Measurements from ENCODE around the gene OR2L13. TPM values are rescaled to one million over a fixed set of nuclear protein-coding genes. Genes with fewer than 3 reads are reported as not detected.

OR2L13 gene
- total RNA-seq, 1 experiment from 2014 or later, result not detected

DNA sequence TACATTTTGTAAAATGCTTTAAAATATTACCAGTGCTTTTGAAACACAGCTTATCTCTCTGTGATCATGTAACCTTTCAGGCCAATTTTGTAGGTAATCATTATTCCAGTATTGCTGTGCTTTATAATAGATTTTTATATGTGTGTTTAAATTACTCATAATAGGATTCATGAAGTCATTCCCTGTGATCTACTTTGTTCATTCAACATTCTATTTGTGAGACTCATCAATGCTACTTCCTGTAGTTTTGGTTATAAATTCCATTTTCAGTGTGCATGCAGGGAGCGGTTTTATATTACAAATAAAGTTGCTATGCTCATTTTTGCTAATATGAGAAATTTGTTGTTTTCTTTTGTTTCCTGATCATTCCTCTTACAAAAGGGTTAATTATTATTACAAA, 45.9 kb downstream of the OR2L13 start (continued):
- TF ChIP-seq, protein P1, sequence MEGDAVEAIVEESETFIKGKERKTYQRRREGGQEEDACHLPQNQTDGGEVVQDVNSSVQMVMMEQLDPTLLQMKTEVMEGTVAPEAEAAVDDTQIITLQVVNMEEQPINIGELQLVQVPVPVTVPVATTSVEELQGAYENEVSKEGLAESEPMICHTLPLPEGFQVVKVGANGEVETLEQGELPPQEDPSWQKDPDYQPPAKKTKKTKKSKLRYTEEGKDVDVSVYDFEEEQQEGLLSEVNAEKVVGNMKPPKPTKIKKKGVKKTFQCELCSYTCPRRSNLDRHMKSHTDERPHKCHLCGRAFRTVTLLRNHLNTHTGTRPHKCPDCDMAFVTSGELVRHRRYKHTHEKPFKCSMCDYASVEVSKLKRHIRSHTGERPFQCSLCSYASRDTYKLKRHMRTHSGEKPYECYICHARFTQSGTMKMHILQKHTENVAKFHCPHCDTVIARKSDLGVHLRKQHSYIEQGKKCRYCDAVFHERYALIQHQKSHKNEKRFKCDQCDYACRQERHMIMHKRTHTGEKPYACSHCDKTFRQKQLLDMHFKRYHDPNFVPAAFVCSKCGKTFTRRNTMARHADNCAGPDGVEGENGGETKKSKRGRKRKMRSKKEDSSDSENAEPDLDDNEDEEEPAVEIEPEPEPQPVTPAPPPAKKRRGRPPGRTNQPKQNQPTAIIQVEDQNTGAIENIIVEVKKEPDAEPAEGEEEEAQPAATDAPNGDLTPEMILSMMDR (IDR thresholded peaks at IDR 0.05 in 2 of 3, conservative IDR thresholded peaks at IDR 0.05 in 1 of 3; ENCODE audit: borderline replicate concordance in 1 of 3, insufficient read depth in 1 of 3, low read depth in 2 of 3, low read length in 2 of 3), result no peak
- no peak for TF ChIP-seq ELF1 (IDR thresholded peaks at IDR 0.05; ENCODE audit: borderline replicate concordance, low read depth)

DNA sequence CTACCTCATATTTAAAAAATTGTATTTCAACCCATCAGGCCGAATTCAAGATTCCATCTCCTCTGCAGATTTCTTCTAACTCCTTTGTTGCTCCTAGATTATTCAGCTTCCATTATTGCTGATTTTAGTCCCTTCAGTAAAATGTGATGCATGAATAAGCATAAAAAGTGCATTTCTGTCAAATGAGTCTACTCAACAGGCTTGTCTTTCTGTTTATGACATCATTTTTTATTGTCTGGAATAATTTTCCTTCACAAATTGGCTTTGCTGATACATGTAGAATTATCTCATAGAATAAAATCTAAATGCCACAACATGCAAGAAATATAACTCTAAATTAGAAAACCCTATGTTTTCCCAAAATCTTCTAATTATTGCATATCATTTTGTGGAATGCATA, 48.3 kb downstream of the OR2L13 start:
- Histone ChIP-seq H3K4me3 (replicated peaks in 1 of 2; ENCODE audit: low read depth in 1 of 2, low read length in 2 of 2) (no peak overlapping the region), H3K4me2 (ENCODE audit: low read length) (no peak overlapping the region), H3K9me3 (ENCODE audit: control insufficient read depth in 1 of 2, insufficient read depth in 1 of 2, low read depth in 1 of 2, low read length in 2 of 2) (peaks cover 0 to 6% of the 10 kb centered on the region in 2 experiments; a peak in 2 of 4 replicates), H3K9me2 (ENCODE audit: insufficient read depth) (no peaks in the 10 kb centered on the region), H3K36me3 (ENCODE audit: control insufficient read depth in 1 of 2, insufficient read depth in 2 of 2, low read length in 2 of 2) (no peaks in the 10 kb centered on the region), H3K4me1 (ENCODE audit: control insufficient read depth in 1 of 2, insufficient read depth in 2 of 2, low read length in 2 of 2) (no peaks in the 10 kb centered on the region), H3K27me3 (ENCODE audit: insufficient read depth, low read length) (no peaks in the 10 kb centered on the region), H4K20me1 (ENCODE audit: insufficient read depth) (no peaks in the 10 kb centered on the region), H2AFZ (ENCODE audit: low read depth, low read length, poor library complexity, severe bottlenecking) (no peak overlapping the region), H3K79me2 (ENCODE audit: insufficient read depth, low read length) (no peaks in the 10 kb centered on the region), H3K9ac (ENCODE audit: low read length) (no peak overlapping the region), H3K27ac (ENCODE audit: low read depth, low read length) (no peak overlapping the region)
- RAD21 ChIA-PET (ENCODE audit: low non-redundant PET in 1 of 2, low total read pairs in 2 of 2, uncharacterized antibody in 2 of 2, unreplicated experiment in 2 of 2), result no interaction called here
- DNase-seq (ENCODE audit: low read depth, low spot score) (no peak), ATAC-seq (no peak)
- TF ChIP-seq CBX3 (IDR thresholded peaks at IDR 0.05; ENCODE audit: low read depth), result no peak
- TF ChIP-seq, protein P1 (IDR thresholded peaks at IDR 0.05 in 2 of 3, conservative IDR thresholded peaks at IDR 0.05 in 1 of 3; ENCODE audit: borderline replicate concordance in 1 of 3, insufficient read depth in 1 of 3, low read depth in 2 of 3, low read length in 2 of 3), result no peak
- no peak for TF ChIP-seq SIN3A (IDR thresholded peaks at IDR 0.05; ENCODE audit: low read depth)
- no peak for TF ChIP-seq TCF7L2 (IDR thresholded peaks at IDR 0.05; ENCODE audit: borderline replicate concordance, extremely low read depth, insufficient read depth, insufficient read length)
- no peak for TF ChIP-seq EGR1 (IDR thresholded peaks at IDR 0.05; ENCODE audit: low read depth)
- TF ChIP-seq, protein P2, sequence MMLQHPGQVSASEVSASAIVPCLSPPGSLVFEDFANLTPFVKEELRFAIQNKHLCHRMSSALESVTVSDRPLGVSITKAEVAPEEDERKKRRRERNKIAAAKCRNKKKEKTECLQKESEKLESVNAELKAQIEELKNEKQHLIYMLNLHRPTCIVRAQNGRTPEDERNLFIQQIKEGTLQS (IDR thresholded peaks at IDR 0.05), result no peak
- TF ChIP-seq JUND (IDR thresholded peaks at IDR 0.05), result no peak
- no peak for TF ChIP-seq EZH2 (IDR thresholded peaks at IDR 0.05)
- TF ChIP-seq, protein P3, sequence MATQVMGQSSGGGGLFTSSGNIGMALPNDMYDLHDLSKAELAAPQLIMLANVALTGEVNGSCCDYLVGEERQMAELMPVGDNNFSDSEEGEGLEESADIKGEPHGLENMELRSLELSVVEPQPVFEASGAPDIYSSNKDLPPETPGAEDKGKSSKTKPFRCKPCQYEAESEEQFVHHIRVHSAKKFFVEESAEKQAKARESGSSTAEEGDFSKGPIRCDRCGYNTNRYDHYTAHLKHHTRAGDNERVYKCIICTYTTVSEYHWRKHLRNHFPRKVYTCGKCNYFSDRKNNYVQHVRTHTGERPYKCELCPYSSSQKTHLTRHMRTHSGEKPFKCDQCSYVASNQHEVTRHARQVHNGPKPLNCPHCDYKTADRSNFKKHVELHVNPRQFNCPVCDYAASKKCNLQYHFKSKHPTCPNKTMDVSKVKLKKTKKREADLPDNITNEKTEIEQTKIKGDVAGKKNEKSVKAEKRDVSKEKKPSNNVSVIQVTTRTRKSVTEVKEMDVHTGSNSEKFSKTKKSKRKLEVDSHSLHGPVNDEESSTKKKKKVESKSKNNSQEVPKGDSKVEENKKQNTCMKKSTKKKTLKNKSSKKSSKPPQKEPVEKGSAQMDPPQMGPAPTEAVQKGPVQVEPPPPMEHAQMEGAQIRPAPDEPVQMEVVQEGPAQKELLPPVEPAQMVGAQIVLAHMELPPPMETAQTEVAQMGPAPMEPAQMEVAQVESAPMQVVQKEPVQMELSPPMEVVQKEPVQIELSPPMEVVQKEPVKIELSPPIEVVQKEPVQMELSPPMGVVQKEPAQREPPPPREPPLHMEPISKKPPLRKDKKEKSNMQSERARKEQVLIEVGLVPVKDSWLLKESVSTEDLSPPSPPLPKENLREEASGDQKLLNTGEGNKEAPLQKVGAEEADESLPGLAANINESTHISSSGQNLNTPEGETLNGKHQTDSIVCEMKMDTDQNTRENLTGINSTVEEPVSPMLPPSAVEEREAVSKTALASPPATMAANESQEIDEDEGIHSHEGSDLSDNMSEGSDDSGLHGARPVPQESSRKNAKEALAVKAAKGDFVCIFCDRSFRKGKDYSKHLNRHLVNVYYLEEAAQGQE (IDR thresholded peaks at IDR 0.05; ENCODE audit: low read depth), result no peak
- no peak for TF ChIP-seq POLR2A (IDR thresholded peaks at IDR 0.05; ENCODE audit: borderline replicate concordance, extremely low read depth, insufficient read depth, insufficient read length)
- intact Hi-C loops (cut with micrococcal nuclease), result no loop called here
- POLR2A ChIA-PET, result no interaction called here
- BruUV-seq (replicated peaks), result no TSS peak
- CTCF ChIA-PET, result no interaction called here
